CD4-positive, CD25-positive, alpha-beta regulatory T cell (primary cell): ENCODE measurements around the gene CARM1. TPM values are rescaled to one million over a fixed set of nuclear protein-coding genes. Genes with fewer than 3 reads are reported as not detected.
"Not testable (repeated sequence)": the region's sequence is repeated elsewhere in the genome, so short reads cannot be mapped to it uniquely, and the experiment has no call there.

Experiments
- ATAC-seq, 2 donors: fragments of 150-1000 bp; cut with Tn5 transposase; one replicate each; pipeline ENCODE4 v1.10.0; 2021; ENCODE audit warnings: low read depth in 2 of 2, moderate number of reproducible peaks in 2 of 2, moderate library complexity in 1 of 2
- DNase-seq, 3 donors: peaks; one replicate each; pipeline versions ENCODE4 v3.0.0 to v3.0.0-alpha.2; 2012 to 2022; ENCODE audit warnings: mixed read lengths in 1 of 3
- H3K27ac ChIP-seq: one replicate; pipeline ENCODE4 v1.7.0; 2013; ENCODE audit warnings: mild to moderate bottlenecking, low read length; ENCODE audit not compliant: insufficient read depth, poor library complexity, severe bottlenecking
- H3K27me3 ChIP-seq: one replicate; pipeline ENCODE4 v1.7.0; 2013; ENCODE audit warnings: low read length; ENCODE audit not compliant: control insufficient read depth, insufficient read depth
- H3K36me3 ChIP-seq: one replicate; pipeline ENCODE4 v1.7.0; 2013; ENCODE audit warnings: mild to moderate bottlenecking, low read length, moderate library complexity; ENCODE audit not compliant: control insufficient read depth, insufficient read depth
- H3K4me1 ChIP-seq: 2 replicates; pipeline ENCODE4 v1.7.0; 2013; ENCODE audit warnings: mild to moderate bottlenecking, low read length; ENCODE audit not compliant: insufficient read depth, control insufficient read depth, poor library complexity, severe bottlenecking
- H3K4me3 ChIP-seq: one replicate; pipeline ENCODE4 v1.7.0; 2013; ENCODE audit warnings: low read depth, mild to moderate bottlenecking, low read length, moderate library complexity
- H3K9me3 ChIP-seq, 2 experiments: 1 replicate in 1 of 2; 2 replicates in 1 of 2; pipeline ENCODE4 v1.7.0; 2013; ENCODE audit warnings: low read length in 2 of 2, mild to moderate bottlenecking in 1 of 2, moderate library complexity in 1 of 2; ENCODE audit not compliant: control insufficient read depth in 2 of 2
- H3K27ac Mint-ChIP-seq, 3 donors: one replicate each; pipeline ENCODE4 v1.8.0; 2020 to 2022; ENCODE audit warnings: mild to moderate bottlenecking in 3 of 3, mixed read lengths in 3 of 3, moderate library complexity in 2 of 3
- H3K27me3 Mint-ChIP-seq: one replicate; pipeline ENCODE4 v1.8.0; 2022; ENCODE audit warnings: mild to moderate bottlenecking, mixed read lengths
- H3K36me3 Mint-ChIP-seq: one replicate; pipeline ENCODE4 v1.8.0; 2020; ENCODE audit warnings: mixed read lengths
- H3K4me1 Mint-ChIP-seq, 4 donors: one replicate each; pipeline ENCODE4 v1.8.0; 2020 to 2022; ENCODE audit warnings: mixed read lengths in 4 of 4, mild to moderate bottlenecking in 1 of 4
- H3K4me3 Mint-ChIP-seq, 4 donors: one replicate each; pipeline ENCODE4 v1.8.0; 2020 to 2022; ENCODE audit warnings: mild to moderate bottlenecking in 4 of 4, mixed read lengths in 4 of 4, moderate library complexity in 3 of 4
- H3K9me3 Mint-ChIP-seq, 7 donors: one replicate each; pipeline ENCODE4 v1.8.0; 2020 to 2022; ENCODE audit warnings: mixed read lengths in 7 of 7, mild to moderate bottlenecking in 3 of 7, moderate library complexity in 2 of 7
- polyA plus RNA-seq, 4 donors: library from polyadenylated mRNA; unstranded; fragments of 300-500 nt; fragmentation: Illumina TruSeq; gene quantifications; one replicate each; pipeline ENCODE4 v1.2.3, GENCODE V29; 2021
- total RNA-seq: library from RNA; stranded (reverse); gene quantifications from one replicate; pipeline ENCODE4 v1.2.3, GENCODE V29; 2022

The CARM1 gene
- total and polyA plus RNA-seq, 5 donors from 2014 or later, result 0.39 to 26.0 (median 0.59) TPM

GRCh38 chr19:10871711-10872545, 575 bp downstream of the CARM1 start:
- Histone ChIP-seq H3K36me3 (no peaks in the 10 kb centered on the region), H3K27ac (no peak overlapping the region), H3K27me3 (no peaks in the 10 kb centered on the region), H3K4me3 (peak overlapping the region; percentile 64), H3K9me3 (no peaks in the 10 kb centered on the region), H3K4me1 (peaks cover 17% of the 10 kb centered on the region)
- DNase-seq (peak in 2 of 3 donors; percentile 24 to 39), ATAC-seq (no peak)
- peaks cover 3 to 43% (median 21%) of the 10 kb centered on the region in 4 donors for H3K4me1 Mint-ChIP-seq
- H3K4me3 Mint-ChIP-seq, result peak overlapping the region; percentile 83 to 98 (median 88)
- H3K27ac Mint-ChIP-seq, result peak overlapping the region in 1 of 3 donors; percentile 84
- H3K9me3 Mint-ChIP-seq, result no peaks in the 10 kb centered on the region
- H3K36me3 Mint-ChIP-seq, result no peaks in the 10 kb centered on the region
- peaks cover 5% of the 10 kb centered on the region for H3K27me3 Mint-ChIP-seq

DNA sequence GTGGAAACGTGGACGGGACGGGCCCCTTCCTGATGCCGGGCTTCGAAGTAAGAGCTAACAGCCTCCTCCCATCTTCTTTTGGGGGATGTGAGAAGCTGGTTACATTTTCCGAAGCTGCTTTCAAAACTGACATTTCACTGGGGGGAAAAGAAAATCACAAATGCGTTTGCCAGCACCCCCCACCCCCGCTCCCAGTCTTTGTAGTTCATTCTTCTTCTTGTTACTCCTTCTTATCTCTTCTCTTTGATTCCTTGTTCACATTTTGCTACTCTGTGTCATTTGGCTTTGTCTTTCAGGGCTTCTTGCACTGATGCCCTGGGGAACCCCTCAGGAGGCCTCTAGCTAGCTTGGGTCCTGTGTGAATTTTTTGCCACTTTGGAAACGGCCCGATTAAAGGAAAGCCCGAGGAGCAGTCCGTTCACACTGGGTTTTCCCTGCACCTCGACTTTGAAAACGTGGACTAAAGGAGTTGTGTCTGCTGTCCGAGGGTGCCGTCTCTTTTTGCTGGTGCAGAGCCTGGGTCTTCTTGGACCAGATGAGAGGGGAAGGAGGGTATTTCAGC, 1.3 kb downstream of the CARM1 start:
- Histone ChIP-seq H3K27me3 (no peaks in the 10 kb centered on the region), H3K4me3 (peak overlapping the region; percentile 64), H3K4me1 (peaks cover 17% of the 10 kb centered on the region), H3K36me3 (no peaks in the 10 kb centered on the region), H3K9me3 (no peaks in the 10 kb centered on the region), H3K27ac (no peak overlapping the region)
- H3K36me3 Mint-ChIP-seq, result no peaks in the 10 kb centered on the region
- no peak for ATAC-seq
- peak overlapping the region; percentile 43 to 84 (median 54) for H3K27ac Mint-ChIP-seq
- peak in 2 of 3 donors; percentile 12 to 17 for DNase-seq
- peak overlapping the region; percentile 83 to 98 (median 88) for H3K4me3 Mint-ChIP-seq
- H3K9me3 Mint-ChIP-seq, result no peaks in the 10 kb centered on the region
- peaks cover 3 to 44% (median 21%) of the 10 kb centered on the region in 4 donors for H3K4me1 Mint-ChIP-seq
- H3K27me3 Mint-ChIP-seq, result peaks cover 5% of the 10 kb centered on the region

- Histone ChIP-seq H3K9me3 (no peaks in the 10 kb centered on the region), H3K4me3 (no peak overlapping the region), H3K4me1 (peaks cover 17% of the 10 kb centered on the region), H3K27me3 (no peaks in the 10 kb centered on the region), H3K36me3 (no peaks in the 10 kb centered on the region), H3K27ac (no peak overlapping the region)
- ATAC-seq, result no peak
- no peaks in the 10 kb centered on the region for H3K9me3 Mint-ChIP-seq
- H3K4me1 Mint-ChIP-seq, result peaks cover 12 to 47% (median 17%) of the 10 kb centered on the region in 4 donors
- H3K27ac Mint-ChIP-seq, result no peak overlapping the region
- peak overlapping the region; percentile 69 to 98 (median 80) for H3K4me3 Mint-ChIP-seq
- no peaks in the 10 kb centered on the region for H3K36me3 Mint-ChIP-seq
- H3K27me3 Mint-ChIP-seq, result peaks cover 5% of the 10 kb centered on the region
- no peak for DNase-seq
Observed at GRCh38 chr19:10874024-10874423, 2.7 kb downstream of the CARM1 start.

- Mint-ChIP-seq H3K36me3 (peaks cover 4% of the 10 kb centered on the region), H3K9me3 (no peaks in the 10 kb centered on the region), H3K4me1 (peaks cover 17 to 49% (median 23%) of the 10 kb centered on the region in 4 donors), H3K27ac (peak overlapping the region in 1 of 3 donors; percentile 36), H3K27me3 (peaks cover 5% of the 10 kb centered on the region), H3K4me3 (peak overlapping the region in 1 of 4 donors; percentile 38)
- H3K27ac ChIP-seq, result no peak overlapping the region
- H3K4me3 ChIP-seq, result no peak overlapping the region
- peaks cover 12% of the 10 kb centered on the region for H3K4me1 ChIP-seq
- no peak for ATAC-seq
- H3K9me3 ChIP-seq, result no peaks in the 10 kb centered on the region
- no peaks in the 10 kb centered on the region for H3K36me3 ChIP-seq
- H3K27me3 ChIP-seq, result no peaks in the 10 kb centered on the region
- no peak for DNase-seq
Observed at GRCh38 chr19:10876459-10877240, 5.3 kb downstream of the CARM1 start.

GRCh38 chr19:10877608-10878007, 6.3 kb downstream of the CARM1 start:
- not testable (repeated sequence) for H3K9me3 Mint-ChIP-seq, H3K27me3 Mint-ChIP-seq, ATAC-seq, H3K4me3 ChIP-seq, H3K27ac ChIP-seq, H3K36me3 ChIP-seq, H3K4me1 ChIP-seq, H3K27me3 ChIP-seq, H3K36me3 Mint-ChIP-seq, H3K9me3 ChIP-seq, DNase-seq
- H3K4me1 Mint-ChIP-seq, result peaks cover 15 to 45% (median 25%) of the 10 kb centered on the region in 4 donors
- H3K4me3 Mint-ChIP-seq, result peak overlapping the region in 1 of 4 donors; percentile 67
- peak overlapping the region in 2 of 3 donors; percentile 46 to 61 for H3K27ac Mint-ChIP-seq

GRCh38 chr19:10878253-10878652, 6.9 kb downstream of the CARM1 start:
- Histone ChIP-seq H3K27me3 (no peaks in the 10 kb centered on the region), H3K9me3 (no peaks in the 10 kb centered on the region), H3K4me1 (no peaks in the 10 kb centered on the region), H3K27ac (no peak overlapping the region), H3K36me3 (no peaks in the 10 kb centered on the region), H3K4me3 (no peak overlapping the region)
- H3K4me1 Mint-ChIP-seq, result peaks cover 10 to 39% (median 22%) of the 10 kb centered on the region in 4 donors
- H3K4me3 Mint-ChIP-seq, result peak overlapping the region in 1 of 4 donors; percentile 67
- peaks cover 4% of the 10 kb centered on the region for H3K36me3 Mint-ChIP-seq
- no peak for DNase-seq
- peaks cover 0 to under 1% (median 0%) of the 10 kb centered on the region in 7 donors for H3K9me3 Mint-ChIP-seq
- H3K27me3 Mint-ChIP-seq, result no peaks in the 10 kb centered on the region
- peak overlapping the region in 2 of 3 donors; percentile 46 to 61 for H3K27ac Mint-ChIP-seq
- no peak for ATAC-seq

GRCh38 chr19:10881403-10882107, 10.2 kb downstream of the CARM1 start:
- no peak for ATAC-seq
- no peaks in the 10 kb centered on the region for H3K27me3 Mint-ChIP-seq

More at GRCh38 chr19:10881403-10882107, 10.2 kb downstream of the CARM1 start:
- peaks cover 4% of the 10 kb centered on the region for H3K36me3 Mint-ChIP-seq
- Histone ChIP-seq H3K4me3 (no peak overlapping the region), H3K36me3 (no peaks in the 10 kb centered on the region), H3K4me1 (no peaks in the 10 kb centered on the region), H3K27me3 (no peaks in the 10 kb centered on the region), H3K27ac (no peak overlapping the region), H3K9me3 (no peaks in the 10 kb centered on the region)
- no peak overlapping the region for H3K4me3 Mint-ChIP-seq
- DNase-seq, result no peak
- peaks cover 0 to 2% (median 0%) of the 10 kb centered on the region in 7 donors for H3K9me3 Mint-ChIP-seq
- H3K27ac Mint-ChIP-seq, result no peak overlapping the region
- H3K4me1 Mint-ChIP-seq, result peaks cover 5 to 32% (median 21%) of the 10 kb centered on the region in 4 donors
